ENCODE results near the gene PTOV1.

Gene PTOV1

DNA sequence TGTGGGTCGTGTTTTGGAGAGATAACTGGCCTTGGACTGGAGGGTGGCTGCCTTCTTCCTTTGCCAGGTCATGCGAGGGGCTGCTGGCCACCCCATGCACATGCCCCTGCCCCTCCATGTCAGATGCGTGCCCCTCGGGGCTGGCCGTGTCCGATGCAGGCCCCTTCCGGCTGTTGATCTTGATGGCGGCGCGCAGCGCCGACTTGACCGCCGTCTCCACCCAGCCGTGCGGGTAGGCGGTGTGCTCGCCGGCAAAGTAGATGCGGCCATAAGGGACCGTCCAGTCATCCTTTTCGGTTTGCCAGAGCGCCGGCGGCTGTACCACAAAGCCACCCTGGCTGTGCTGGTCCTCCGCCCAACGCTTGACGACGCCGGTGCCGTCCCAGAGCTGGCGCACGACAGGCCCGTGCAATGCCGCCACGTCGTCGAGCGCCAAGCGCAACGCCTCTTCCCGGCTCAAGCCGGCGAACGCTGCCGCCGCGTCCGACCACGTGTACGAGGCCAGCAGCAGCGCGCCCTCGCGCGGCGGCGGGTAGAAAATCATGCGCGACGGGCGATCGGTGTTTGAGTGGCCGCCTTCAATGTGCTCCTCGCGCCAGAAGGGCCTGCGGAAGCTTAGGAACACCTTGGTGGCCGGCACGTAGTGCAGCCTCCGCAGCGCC is 38.9 kb downstream of the PTOV1 start:
- peak; percentile 45 for DNase-seq (ENCODE audit: low read depth)

- peak; percentile 37 for DNase-seq (ENCODE audit: low read depth)
These were observed 39.7 kb downstream of the PTOV1 start for GRCh38 chr19:49890349-49891311.

DNA sequence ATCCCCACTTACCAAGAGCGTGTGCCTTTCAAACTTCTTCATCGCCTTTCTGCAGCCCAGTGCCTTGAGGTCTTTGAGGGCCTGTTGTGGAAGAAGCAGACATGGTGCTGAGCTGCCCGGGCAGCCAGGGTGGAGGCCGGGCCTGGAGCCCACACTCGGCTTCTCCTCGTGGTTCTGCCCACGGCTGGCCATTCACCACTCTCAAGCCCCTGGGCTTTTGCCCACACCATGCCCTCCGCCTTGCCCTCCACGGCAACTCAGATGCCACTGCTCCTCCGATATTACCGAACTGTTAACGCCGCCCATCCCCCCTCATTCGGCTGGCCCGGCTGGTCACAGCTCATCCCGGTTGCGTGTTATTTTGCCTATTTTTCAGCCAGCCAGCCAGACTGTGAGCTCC is 40.4 kb downstream of the PTOV1 start:
- no peak for DNase-seq (ENCODE audit: low read depth)

GRCh38 chr19:49892716-49893115 is 41.8 kb downstream of the PTOV1 start:
- DNase-seq (ENCODE audit: low read depth) = no peak

GRCh38 chr19:49894011-49894664 is 43.2 kb downstream of the PTOV1 start:
- no peak for DNase-seq (ENCODE audit: low read depth)

DNA sequence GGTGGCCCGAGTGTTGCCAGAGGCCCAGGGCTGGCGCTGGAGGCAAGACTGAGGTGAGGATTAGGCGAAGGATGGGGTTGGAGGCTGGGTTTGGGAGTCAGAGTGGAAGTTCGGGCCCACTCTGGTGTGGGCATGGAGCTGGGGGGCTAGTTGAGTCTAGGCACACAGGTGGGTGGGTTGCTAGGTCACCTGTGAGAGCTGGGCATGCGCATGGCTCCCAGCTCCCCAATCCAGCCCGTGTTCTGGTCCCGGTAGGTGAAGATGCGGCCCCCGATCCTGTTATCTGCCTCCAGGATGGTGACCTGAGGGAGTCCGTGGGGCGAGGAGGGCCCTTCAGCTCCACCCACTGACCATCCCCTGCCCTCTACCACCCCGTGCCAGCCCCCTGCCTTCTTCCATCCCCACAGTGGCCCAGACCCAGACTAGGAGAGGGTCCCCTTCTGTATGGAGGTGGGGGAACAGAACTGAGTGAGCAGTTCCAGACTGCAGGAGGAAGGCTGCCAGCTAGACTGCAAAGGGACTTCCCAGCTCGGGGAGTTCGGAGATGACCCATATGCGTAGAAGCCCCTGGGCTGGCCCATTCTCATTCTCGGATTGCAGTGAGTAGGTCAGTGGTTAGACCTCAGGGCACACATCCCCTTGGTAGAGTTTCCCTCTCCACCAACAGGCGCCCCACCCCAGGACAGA is 44.1 kb downstream of the PTOV1 start:
- DNase-seq (ENCODE audit: low read depth) = no peak

- DNase-seq (ENCODE audit: low read depth) = no peak
These were observed 44.8 kb downstream of the PTOV1 start for GRCh38 chr19:49895566-49896297.

DNA sequence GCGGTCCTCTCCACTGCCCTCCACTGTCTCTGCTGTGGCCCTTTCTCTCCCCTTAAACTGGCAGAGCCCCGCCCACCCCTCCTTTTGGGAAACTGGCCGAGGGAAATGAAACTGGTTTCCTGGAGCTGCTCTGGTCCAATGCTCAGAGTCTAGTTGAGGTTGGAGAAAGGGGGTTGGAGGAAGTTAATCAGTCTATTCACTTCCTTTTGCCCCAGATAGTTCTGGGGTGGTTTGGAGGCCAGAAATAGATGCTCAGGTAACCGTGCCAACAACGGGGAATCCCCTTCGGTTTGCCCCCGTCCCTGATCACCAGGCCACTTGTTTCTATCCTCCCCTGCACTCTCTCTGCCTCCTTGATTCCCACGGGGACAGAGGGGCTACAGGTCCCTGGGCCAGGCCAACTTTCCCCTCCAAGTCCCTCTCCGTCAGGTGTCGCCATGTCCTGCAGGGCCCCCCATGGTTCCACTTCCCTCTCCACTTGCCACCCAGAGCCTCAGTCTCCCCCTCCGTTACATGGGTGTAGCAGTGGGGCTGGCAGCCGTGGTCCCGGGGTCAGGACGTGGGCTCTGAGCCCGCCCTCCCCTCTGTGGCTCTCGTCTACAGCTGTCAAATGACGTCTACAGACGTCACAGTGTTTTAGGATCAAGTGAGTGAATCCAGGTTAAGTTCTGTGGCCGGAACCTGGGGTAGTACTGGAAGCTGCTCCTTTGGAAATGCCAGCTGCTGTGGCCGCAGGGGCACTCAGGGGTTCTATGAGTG is 46.1 kb downstream of the PTOV1 start, which contains the start of gene IL4I1:
TSS of gene IL4I1 (minus strand) at position 25 of the 759 bp plus-strand sequence. CDS start 727 bp downstream, outside the sequence.
- DNase-seq (ENCODE audit: low read depth) = peak; percentile 33

DNA sequence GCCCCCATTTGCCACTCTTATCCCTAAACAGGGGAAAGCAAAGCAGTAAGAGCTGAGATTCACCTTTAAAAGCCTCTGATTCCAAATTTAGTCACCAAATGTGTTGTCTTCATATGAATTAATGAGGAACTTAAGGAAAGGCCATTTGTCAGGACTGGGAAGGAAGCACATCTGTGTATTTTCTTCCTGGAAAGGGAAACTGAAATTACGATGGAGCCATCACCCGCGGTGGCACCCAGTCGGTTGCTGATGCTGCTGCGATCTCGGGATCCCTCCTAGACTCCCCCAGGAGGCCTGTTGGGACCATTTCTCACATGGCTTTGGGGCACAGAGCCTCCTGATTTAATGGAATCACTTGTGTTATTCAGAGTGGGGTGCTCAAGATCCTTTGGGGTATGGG is 53.2 kb downstream of the PTOV1 start:
- no peak for DNase-seq (ENCODE audit: low read depth)

DNA sequence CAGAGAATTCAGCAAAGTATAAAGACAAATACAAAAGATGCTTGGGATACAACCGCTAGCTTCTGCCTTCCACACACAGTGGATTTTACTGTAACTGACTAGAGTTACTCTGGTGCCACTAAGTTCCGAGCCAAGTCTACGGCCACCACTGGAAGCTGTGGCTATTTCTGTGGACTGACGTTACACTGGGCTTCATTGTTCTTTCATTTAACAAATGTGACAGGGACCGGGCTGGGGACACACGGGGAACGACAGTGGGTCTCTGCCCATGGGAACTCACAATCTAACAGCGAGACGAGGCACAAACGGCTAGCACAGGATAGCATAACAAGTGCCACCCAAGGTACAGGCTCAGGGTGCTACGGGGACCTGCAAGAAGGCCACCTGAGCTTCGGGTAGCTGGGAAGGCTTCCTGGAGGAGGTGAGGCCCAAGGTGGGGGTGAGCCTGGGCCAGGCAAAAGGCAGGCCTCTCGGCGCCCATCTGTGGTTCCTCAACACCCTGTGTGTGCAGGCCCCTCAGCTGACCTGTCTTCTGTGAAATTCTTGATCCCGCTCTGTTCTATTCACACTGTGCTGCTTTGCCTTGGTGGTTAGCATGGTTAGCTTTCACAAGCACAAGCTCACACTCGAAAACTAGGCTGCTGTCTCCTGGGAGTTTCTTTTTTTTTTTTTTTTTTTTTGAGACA is 56.1 kb downstream of the PTOV1 start:
- DNase-seq (ENCODE audit: low read depth) = no peak

DNA sequence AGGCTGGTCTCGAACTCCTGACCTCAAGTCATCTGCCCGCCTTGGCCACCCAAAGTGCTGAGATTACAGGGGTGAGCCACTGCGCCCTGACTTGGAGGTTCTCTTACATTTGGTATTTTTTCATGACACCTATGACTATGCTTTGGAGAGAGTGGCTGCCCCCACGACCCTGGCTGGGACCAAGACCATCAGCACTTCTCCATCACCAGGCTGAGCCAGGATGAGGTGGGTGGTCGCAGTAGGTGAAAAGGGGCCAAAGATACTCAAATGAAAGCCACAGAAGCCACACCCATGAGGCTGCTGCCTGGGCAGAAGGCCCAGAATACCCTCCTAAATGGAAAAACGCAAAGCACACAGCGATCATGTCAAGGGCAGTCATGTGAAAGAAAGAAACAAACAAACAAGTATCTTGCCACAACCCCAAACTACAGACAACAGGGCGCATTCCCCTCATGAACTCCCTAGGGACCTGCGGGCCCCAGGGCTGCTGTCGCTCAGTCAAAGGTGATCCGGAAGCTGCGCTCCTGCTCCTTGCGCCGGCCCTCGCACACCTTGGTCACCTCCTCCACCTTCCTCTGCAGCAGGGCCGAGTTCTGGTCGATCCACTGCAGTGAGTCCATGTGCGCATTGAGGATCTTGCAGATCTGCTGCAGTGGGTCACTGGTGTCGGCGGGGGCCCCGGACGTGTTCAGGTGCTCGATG is 56.9 kb downstream of the PTOV1 start:
- no peak for DNase-seq (ENCODE audit: low read depth)

GRCh38 chr19:49908480-49909420 is 57.8 kb downstream of the PTOV1 start:
- no peak for DNase-seq (ENCODE audit: low read depth)

GRCh38 chr19:49910179-49910578 is 59.2 kb downstream of the PTOV1 start:
- DNase-seq (ENCODE audit: low read depth) = no peak

All from stimulated activated CD8-positive, alpha-beta memory T cell treated with anti-CD3 and anti-CD28 coated beads, Interleukin-7, amount 100 ng/mL, for 24 hours (primary cell).